WTC11 (cell line): ENCODE results near the gene LTV1. TPM values are rescaled to one million over a fixed set of nuclear protein-coding genes. Genes with fewer than 3 reads are reported as not detected.

ENCODE experiments used
- ATAC-seq: fragments of 200-7000 bp; cut with Tn5 transposase; 2 replicates; pipeline ENCODE4 v1.10.0; 2021; ENCODE audit warnings: mild to moderate bottlenecking, moderate library complexity
- CTCF ChIA-PET: fragments of 300-600 bp; sonication (Branson Sonifier 250); formaldehyde crosslinking; loops from one replicate; lab custom pipeline; 2021; ENCODE audit warnings: antibody characterized with exemption; lab: Charles Lee
- POLR2A ChIA-PET: fragments of 350-600 bp; sonication (Branson Sonifier 250); formaldehyde crosslinking; loops from one replicate; lab custom pipeline; 2021; ENCODE audit warnings: antibody characterized with exemption; lab: Charles Lee
- DNase-seq: peaks from one replicate; pipeline ENCODE4 v3.0.0; 2021; ENCODE audit warnings: low spot score
- H3K27ac Mint-ChIP-seq: 2 replicates; pipeline ENCODE4 v1.8.0; 2021; ENCODE audit warnings: mixed read lengths
- H3K27me3 Mint-ChIP-seq: 2 replicates; pipeline ENCODE4 v1.8.0; 2021; ENCODE audit warnings: low read depth, mild to moderate bottlenecking, moderate library complexity, mixed read lengths
- H3K36me3 Mint-ChIP-seq: 2 replicates; pipeline ENCODE4 v1.8.0; 2021; ENCODE audit warnings: mixed read lengths
- H3K4me1 Mint-ChIP-seq: 2 replicates; pipeline ENCODE4 v1.8.0; 2022; ENCODE audit warnings: mixed read lengths
- H3K4me3 Mint-ChIP-seq: 2 replicates; pipeline ENCODE4 v1.8.0; 2021; ENCODE audit warnings: mild to moderate bottlenecking, moderate library complexity, mixed read lengths
- H3K9me3 Mint-ChIP-seq: 2 replicates; pipeline ENCODE4 v1.8.0; 2021; ENCODE audit warnings: mixed read lengths
- CBFB ChIP-seq: sonication (generic); formaldehyde crosslinking; IDR thresholded peaks from 2 replicates; pipeline ENCODE4 v1.8.1; 2022; ENCODE audit warnings: mild to moderate bottlenecking, low read depth, missing genetic modification reagents
- FOXJ3 ChIP-seq: sonication (generic); formaldehyde crosslinking; IDR thresholded peaks from 2 replicates; pipeline ENCODE4 v1.9.0; 2021; ENCODE audit warnings: missing genetic modification reagents, mild to moderate bottlenecking, borderline replicate concordance
- GTF2I ChIP-seq: fragments of 250-450 bp; sonication (Bioruptor Pico); conservative IDR thresholded peaks from 2 replicates; pipeline ENCODE4 v1.4.0; 2021; ENCODE audit warnings: mild to moderate bottlenecking
- HMGA2 ChIP-seq: fragments of 250-450 bp; sonication (Bioruptor Pico); IDR thresholded peaks from 2 replicates; pipeline ENCODE4 v1.4.0; 2021; ENCODE audit warnings: mild to moderate bottlenecking, moderate library complexity
- MXD4 ChIP-seq: fragments of 250-450 bp; sonication (Bioruptor Pico); IDR thresholded peaks from 2 replicates; pipeline ENCODE4 v1.8.0; 2021; ENCODE audit warnings: mild to moderate bottlenecking, moderate library complexity, borderline replicate concordance
- NFATC4 ChIP-seq: fragments of 250-450 bp; sonication (Bioruptor Pico); IDR thresholded peaks from 2 replicates; pipeline ENCODE4 v1.9.0; 2021; ENCODE audit warnings: mild to moderate bottlenecking
- SMAD3 ChIP-seq: sonication (generic); formaldehyde crosslinking; IDR thresholded peaks from 2 replicates; pipeline ENCODE4 v1.8.0; 2022; ENCODE audit warnings: missing genetic modification reagents, mild to moderate bottlenecking, borderline replicate concordance
- SMAD4 ChIP-seq: sonication (generic); formaldehyde crosslinking; IDR thresholded peaks from 2 replicates; pipeline ENCODE4 v1.8.0; 2022; ENCODE audit warnings: mild to moderate bottlenecking, missing genetic modification reagents
- TEAD1 ChIP-seq: sonication (generic); formaldehyde crosslinking; IDR thresholded peaks from 2 replicates; pipeline ENCODE4 v1.8.0; 2022; ENCODE audit warnings: mild to moderate bottlenecking, missing genetic modification reagents
- ZNF317 ChIP-seq: sonication (generic); formaldehyde crosslinking; IDR thresholded peaks from 2 replicates; pipeline ENCODE4 v1.8.1; 2023; ENCODE audit warnings: low read depth, mild to moderate bottlenecking, moderate library complexity, missing genetic modification reagents, borderline replicate concordance
- ZNF671 ChIP-seq: fragments of 250-450 bp; sonication (Bioruptor Pico); IDR thresholded peaks from 2 replicates; pipeline ENCODE4 v1.8.0; 2021; ENCODE audit warnings: mild to moderate bottlenecking
- total RNA-seq: library from RNA; stranded (reverse); gene quantifications from 3 replicates; pipeline ENCODE4 v1.2.3, GENCODE V29; 2021
- TF ChIP-seq, protein P1 (sequence below): fragments of 250-450 bp; sonication (Bioruptor Pico); IDR thresholded peaks from 2 replicates; pipeline ENCODE4 v1.8.0; 2021; ENCODE audit warnings: mild to moderate bottlenecking
- TF ChIP-seq, protein P2 (sequence below): sonication (generic); formaldehyde crosslinking; IDR thresholded peaks from 2 replicates; pipeline ENCODE4 v1.8.0; 2023; ENCODE audit warnings: mild to moderate bottlenecking, missing genetic modification reagents
- TF ChIP-seq, protein P3 (sequence below): sonication (generic); formaldehyde crosslinking; IDR thresholded peaks from 2 replicates; pipeline ENCODE4 v1.8.1; 2022; ENCODE audit warnings: missing genetic modification reagents, borderline replicate concordance
- TF ChIP-seq, protein P4 (sequence below): sonication (generic); formaldehyde crosslinking; conservative IDR thresholded peaks from 2 replicates; pipeline ENCODE4 v1.8.1; 2022; ENCODE audit warnings: mild to moderate bottlenecking, missing genetic modification reagents
- TF ChIP-seq, protein P5 (sequence below): sonication (generic); formaldehyde crosslinking; IDR thresholded peaks from 2 replicates; pipeline ENCODE4 v1.8.0; 2022; ENCODE audit warnings: mild to moderate bottlenecking, missing genetic modification reagents
- TF ChIP-seq, protein P6 (sequence below): sonication (generic); formaldehyde crosslinking; IDR thresholded peaks from 2 replicates; pipeline ENCODE4 v1.8.1; 2022; ENCODE audit warnings: mild to moderate bottlenecking, missing genetic modification reagents, moderate library complexity, borderline replicate concordance
- TF ChIP-seq, protein P7 (sequence below): sonication (generic); formaldehyde crosslinking; IDR thresholded peaks from 2 replicates; pipeline ENCODE4 v1.8.1; 2023; ENCODE audit warnings: mild to moderate bottlenecking, missing genetic modification reagents
- TF ChIP-seq, protein P8 (sequence below): sonication (generic); formaldehyde crosslinking; IDR thresholded peaks from 2 replicates; pipeline ENCODE4 v1.8.0; 2023; ENCODE audit warnings: missing genetic modification reagents
- TF ChIP-seq, protein P9 (sequence below): sonication (generic); formaldehyde crosslinking; IDR thresholded peaks from 2 replicates; pipeline ENCODE4 v1.8.1; 2023; ENCODE audit warnings: mild to moderate bottlenecking, missing genetic modification reagents, moderate library complexity

Gene LTV1
- total RNA-seq, 1 experiment from 2014 or later = 37.7 TPM

DNA sequence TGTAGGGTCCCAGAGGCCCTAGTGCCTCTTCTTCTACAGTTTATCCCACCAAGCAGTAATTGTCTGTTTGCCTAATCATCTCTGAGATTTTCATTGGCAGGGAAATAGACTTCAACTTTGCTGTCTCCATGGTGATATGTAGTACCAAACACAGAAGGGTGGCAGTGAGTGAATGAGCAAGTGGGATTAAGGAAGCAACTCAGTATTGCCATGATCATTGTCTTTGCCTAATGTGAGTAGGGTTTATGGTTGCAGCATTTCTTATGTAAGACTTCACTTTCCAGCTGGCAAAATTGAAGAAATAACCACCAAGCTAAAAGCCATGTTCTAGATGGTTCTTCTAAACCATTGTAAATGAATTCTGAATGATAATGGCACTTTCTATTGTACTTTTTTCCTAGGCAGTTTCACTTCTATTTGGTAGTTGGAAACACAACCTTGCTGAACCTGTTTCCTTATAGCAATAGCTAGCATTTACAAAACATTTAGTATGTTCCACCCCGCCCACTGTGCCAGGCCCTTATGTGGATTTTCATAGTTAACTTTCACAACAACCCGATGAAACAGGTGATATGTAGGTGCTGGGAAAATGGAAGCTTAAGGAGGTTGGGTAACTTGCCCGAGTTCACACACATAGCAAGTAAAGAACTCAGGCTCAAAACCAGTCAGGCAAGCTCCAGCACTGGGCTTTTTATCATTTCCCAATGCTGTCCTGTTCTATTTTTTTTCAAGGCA, 53.2 kb downstream of the LTV1 start (continued):
- no peak for TF ChIP-seq MXD4 (CRISPR knock-in tag)
- no peak for TF ChIP-seq HMGA2 (CRISPR knock-in tag)
- no peak for TF ChIP-seq FOXJ3 (CRISPR knock-in tag)
- no peak for TF ChIP-seq ZNF671 (CRISPR knock-in tag)
- TF ChIP-seq, protein P1, sequence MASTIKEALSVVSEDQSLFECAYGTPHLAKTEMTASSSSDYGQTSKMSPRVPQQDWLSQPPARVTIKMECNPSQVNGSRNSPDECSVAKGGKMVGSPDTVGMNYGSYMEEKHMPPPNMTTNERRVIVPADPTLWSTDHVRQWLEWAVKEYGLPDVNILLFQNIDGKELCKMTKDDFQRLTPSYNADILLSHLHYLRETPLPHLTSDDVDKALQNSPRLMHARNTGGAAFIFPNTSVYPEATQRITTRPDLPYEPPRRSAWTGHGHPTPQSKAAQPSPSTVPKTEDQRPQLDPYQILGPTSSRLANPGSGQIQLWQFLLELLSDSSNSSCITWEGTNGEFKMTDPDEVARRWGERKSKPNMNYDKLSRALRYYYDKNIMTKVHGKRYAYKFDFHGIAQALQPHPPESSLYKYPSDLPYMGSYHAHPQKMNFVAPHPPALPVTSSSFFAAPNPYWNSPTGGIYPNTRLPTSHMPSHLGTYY (CRISPR knock-in tag) = no peak
- no peak for TF ChIP-seq NFATC4 (CRISPR knock-in tag)

DNA sequence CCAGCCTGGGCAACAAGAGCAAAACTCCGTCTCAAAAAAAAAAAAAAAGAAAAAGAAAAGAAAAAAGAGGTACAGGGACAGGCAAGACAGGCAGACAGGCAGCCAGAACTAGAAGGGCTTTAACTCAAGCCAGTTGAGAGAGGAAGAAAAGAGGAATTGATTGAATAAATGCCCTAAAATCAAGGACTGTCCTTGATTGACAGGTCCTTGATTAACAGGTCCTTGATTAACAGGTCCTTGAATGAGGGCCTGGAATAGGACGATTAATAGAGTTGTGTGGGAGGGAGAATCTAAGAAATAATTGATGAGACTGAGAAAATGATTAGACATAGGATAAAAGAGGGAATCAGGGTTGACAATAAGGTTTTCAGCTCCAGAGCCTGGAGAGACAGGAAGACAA, 57.2 kb downstream of the LTV1 start:
- H3K4me1 Mint-ChIP-seq = peaks cover 9% of the 10 kb centered on the region; the same call in 1 of the 2 replicates
- no peaks in the 10 kb centered on the region for H3K9me3 Mint-ChIP-seq
- H3K36me3 Mint-ChIP-seq = no peaks in the 10 kb centered on the region
- H3K27ac Mint-ChIP-seq = no peak overlapping the region
- ATAC-seq = no peak
- H3K4me3 Mint-ChIP-seq = no peak overlapping the region
- no peak for DNase-seq
- ChIA-PET POLR2A (no interaction called here), CTCF (no interaction called here)
- H3K27me3 Mint-ChIP-seq = no peaks in the 10 kb centered on the region
- TF ChIP-seq TEAD1 (CRISPR knock-in tag) (no peak), ZNF317 (no peak), CBFB (CRISPR knock-in tag) (no peak), GTF2I (CRISPR knock-in tag) (no peak), SMAD3 (CRISPR knock-in tag) (no peak), SMAD4 (CRISPR knock-in tag) (no peak)
- TF ChIP-seq, protein P2, sequence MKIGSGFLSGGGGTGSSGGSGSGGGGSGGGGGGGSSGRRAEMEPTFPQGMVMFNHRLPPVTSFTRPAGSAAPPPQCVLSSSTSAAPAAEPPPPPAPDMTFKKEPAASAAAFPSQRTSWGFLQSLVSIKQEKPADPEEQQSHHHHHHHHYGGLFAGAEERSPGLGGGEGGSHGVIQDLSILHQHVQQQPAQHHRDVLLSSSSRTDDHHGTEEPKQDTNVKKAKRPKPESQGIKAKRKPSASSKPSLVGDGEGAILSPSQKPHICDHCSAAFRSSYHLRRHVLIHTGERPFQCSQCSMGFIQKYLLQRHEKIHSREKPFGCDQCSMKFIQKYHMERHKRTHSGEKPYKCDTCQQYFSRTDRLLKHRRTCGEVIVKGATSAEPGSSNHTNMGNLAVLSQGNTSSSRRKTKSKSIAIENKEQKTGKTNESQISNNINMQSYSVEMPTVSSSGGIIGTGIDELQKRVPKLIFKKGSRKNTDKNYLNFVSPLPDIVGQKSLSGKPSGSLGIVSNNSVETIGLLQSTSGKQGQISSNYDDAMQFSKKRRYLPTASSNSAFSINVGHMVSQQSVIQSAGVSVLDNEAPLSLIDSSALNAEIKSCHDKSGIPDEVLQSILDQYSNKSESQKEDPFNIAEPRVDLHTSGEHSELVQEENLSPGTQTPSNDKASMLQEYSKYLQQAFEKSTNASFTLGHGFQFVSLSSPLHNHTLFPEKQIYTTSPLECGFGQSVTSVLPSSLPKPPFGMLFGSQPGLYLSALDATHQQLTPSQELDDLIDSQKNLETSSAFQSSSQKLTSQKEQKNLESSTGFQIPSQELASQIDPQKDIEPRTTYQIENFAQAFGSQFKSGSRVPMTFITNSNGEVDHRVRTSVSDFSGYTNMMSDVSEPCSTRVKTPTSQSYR (CRISPR knock-in tag) = no peak
- TF ChIP-seq, protein P3, sequence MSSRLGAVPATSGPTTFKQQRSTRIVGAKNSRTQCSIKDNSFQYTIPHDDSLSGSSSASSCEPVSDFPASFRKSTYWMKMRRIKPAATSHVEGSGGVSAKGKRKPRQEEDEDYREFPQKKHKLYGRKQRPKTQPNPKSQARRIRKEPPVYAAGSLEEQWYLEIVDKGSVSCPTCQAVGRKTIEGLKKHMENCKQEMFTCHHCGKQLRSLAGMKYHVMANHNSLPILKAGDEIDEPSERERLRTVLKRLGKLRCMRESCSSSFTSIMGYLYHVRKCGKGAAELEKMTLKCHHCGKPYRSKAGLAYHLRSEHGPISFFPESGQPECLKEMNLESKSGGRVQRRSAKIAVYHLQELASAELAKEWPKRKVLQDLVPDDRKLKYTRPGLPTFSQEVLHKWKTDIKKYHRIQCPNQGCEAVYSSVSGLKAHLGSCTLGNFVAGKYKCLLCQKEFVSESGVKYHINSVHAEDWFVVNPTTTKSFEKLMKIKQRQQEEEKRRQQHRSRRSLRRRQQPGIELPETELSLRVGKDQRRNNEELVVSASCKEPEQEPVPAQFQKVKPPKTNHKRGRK = no peak
- TF ChIP-seq, protein P4, sequence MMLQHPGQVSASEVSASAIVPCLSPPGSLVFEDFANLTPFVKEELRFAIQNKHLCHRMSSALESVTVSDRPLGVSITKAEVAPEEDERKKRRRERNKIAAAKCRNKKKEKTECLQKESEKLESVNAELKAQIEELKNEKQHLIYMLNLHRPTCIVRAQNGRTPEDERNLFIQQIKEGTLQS (CRISPR knock-in tag) = no peak
- TF ChIP-seq, protein P5, sequence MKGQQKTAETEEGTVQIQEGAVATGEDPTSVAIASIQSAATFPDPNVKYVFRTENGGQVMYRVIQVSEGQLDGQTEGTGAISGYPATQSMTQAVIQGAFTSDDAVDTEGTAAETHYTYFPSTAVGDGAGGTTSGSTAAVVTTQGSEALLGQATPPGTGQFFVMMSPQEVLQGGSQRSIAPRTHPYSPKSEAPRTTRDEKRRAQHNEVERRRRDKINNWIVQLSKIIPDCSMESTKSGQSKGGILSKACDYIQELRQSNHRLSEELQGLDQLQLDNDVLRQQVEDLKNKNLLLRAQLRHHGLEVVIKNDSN (CRISPR knock-in tag) = no peak
- TF ChIP-seq, protein P6, sequence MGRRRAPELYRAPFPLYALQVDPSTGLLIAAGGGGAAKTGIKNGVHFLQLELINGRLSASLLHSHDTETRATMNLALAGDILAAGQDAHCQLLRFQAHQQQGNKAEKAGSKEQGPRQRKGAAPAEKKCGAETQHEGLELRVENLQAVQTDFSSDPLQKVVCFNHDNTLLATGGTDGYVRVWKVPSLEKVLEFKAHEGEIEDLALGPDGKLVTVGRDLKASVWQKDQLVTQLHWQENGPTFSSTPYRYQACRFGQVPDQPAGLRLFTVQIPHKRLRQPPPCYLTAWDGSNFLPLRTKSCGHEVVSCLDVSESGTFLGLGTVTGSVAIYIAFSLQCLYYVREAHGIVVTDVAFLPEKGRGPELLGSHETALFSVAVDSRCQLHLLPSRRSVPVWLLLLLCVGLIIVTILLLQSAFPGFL (CRISPR knock-in tag) = no peak
- TF ChIP-seq, protein P7, sequence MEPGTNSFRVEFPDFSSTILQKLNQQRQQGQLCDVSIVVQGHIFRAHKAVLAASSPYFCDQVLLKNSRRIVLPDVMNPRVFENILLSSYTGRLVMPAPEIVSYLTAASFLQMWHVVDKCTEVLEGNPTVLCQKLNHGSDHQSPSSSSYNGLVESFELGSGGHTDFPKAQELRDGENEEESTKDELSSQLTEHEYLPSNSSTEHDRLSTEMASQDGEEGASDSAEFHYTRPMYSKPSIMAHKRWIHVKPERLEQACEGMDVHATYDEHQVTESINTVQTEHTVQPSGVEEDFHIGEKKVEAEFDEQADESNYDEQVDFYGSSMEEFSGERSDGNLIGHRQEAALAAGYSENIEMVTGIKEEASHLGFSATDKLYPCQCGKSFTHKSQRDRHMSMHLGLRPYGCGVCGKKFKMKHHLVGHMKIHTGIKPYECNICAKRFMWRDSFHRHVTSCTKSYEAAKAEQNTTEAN (CRISPR knock-in tag) = no peak
- TF ChIP-seq, protein P8, sequence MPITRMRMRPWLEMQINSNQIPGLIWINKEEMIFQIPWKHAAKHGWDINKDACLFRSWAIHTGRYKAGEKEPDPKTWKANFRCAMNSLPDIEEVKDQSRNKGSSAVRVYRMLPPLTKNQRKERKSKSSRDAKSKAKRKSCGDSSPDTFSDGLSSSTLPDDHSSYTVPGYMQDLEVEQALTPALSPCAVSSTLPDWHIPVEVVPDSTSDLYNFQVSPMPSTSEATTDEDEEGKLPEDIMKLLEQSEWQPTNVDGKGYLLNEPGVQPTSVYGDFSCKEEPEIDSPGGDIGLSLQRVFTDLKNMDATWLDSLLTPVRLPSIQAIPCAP (CRISPR knock-in tag) = no peak
- TF ChIP-seq, protein P9, sequence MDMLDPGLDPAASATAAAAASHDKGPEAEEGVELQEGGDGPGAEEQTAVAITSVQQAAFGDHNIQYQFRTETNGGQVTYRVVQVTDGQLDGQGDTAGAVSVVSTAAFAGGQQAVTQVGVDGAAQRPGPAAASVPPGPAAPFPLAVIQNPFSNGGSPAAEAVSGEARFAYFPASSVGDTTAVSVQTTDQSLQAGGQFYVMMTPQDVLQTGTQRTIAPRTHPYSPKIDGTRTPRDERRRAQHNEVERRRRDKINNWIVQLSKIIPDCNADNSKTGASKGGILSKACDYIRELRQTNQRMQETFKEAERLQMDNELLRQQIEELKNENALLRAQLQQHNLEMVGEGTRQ (CRISPR knock-in tag) = no peak
